ENCODE data around the gene CHST2. TPM values are rescaled to one million over a fixed set of nuclear protein-coding genes. Genes with fewer than 3 reads are reported as not detected.
"Not testable (repeated sequence)": the region's sequence is repeated elsewhere in the genome, so short reads cannot be mapped to it uniquely, and the experiment has no call there.

CHST2 gene
- total RNA-seq, 4 donors from 2014 or later: 1.6 to 9.8 (median 5.1) TPM

GRCh38 chr3:143158014-143158988, 38.7 kb downstream of the CHST2 start:
- no peak overlapping the region for H3K27ac ChIP-seq
- no peaks in the 10 kb centered on the region for H3K9me3 ChIP-seq
- H3K4me1 ChIP-seq: no peaks in the 10 kb centered on the region
- ATAC-seq: no peak
- no peaks in the 10 kb centered on the region for H3K27me3 ChIP-seq
- no peak for TF ChIP-seq EP300 (IDR thresholded peaks at IDR 0.05)
- no peak for TF ChIP-seq POLR2A (IDR thresholded peaks at IDR 0.05)
- no peak for TF ChIP-seq POLR2AphosphoS5 (IDR thresholded peaks at IDR 0.05)
- no peak for TF ChIP-seq CTCF (IDR thresholded peaks at IDR 0.05)
- no peak overlapping the region for H3K4me3 ChIP-seq
- no peaks in the 10 kb centered on the region for H3K36me3 ChIP-seq
- 31 to 58% methylated on average over 2 of the region's 2 CpGs for WGBS, 2 donors (ENCODE audit: low coverage in 1 of 2)

- TF ChIP-seq POLR2A (IDR thresholded peaks at IDR 0.05) (no peak), POLR2AphosphoS5 (IDR thresholded peaks at IDR 0.05) (no peak), EP300 (IDR thresholded peaks at IDR 0.05) (no peak), CTCF (IDR thresholded peaks at IDR 0.05) (no peak)
- Histone ChIP-seq H3K9me3 (no peaks in the 10 kb centered on the region), H3K36me3 (no peaks in the 10 kb centered on the region), H3K27ac (no peak overlapping the region), H3K27me3 (no peaks in the 10 kb centered on the region), H3K4me3 (no peak overlapping the region), H3K4me1 (no peaks in the 10 kb centered on the region)
- ATAC-seq: no peak
- WGBS, 2 donors (ENCODE audit: low coverage in 1 of 2): 89 to 92% methylated on average over 7 to 9 of the region's 11 CpGs
Observed at GRCh38 chr3:143160437-143160836, 40.9 kb downstream of the CHST2 start.

DNA sequence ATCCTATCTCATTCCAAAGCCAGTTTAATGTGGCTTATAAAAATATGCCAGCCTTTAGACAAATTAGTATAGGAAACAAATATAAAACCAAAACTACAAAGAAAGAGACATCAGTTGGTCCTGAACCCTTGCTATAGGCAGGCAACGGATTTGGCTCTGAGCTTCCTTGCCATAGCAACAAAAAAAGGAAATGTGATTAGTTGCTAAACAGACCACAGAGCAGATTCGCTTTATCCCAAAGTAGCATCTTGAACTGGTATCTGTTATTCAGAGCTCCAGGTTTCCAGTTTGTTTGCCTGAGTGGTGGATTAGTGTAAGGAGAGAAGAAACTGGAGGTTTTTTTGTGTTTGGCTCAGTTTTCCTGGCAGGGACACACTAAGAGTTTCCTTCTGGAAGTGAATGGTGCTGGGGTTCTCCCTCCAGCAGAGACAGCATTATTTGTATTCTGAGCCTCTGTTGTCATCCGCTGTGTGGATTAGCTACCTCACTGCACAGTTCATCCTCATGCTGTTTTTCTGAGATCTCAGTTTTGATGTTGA, 44.1 kb downstream of the CHST2 start:
- Histone ChIP-seq H3K36me3 (no peaks in the 10 kb centered on the region), H3K9me3 (no peaks in the 10 kb centered on the region), H3K27me3 (no peaks in the 10 kb centered on the region), H3K4me1 (no peaks in the 10 kb centered on the region), H3K4me3 (no peak overlapping the region), H3K27ac (no peak overlapping the region)
- WGBS, 2 donors (ENCODE audit: low coverage in 1 of 2): 60 to 74% methylated on average over 3 of the region's 3 CpGs
- TF ChIP-seq POLR2AphosphoS5 (IDR thresholded peaks at IDR 0.05) (no peak), EP300 (IDR thresholded peaks at IDR 0.05) (no peak)
- ATAC-seq: no peak

GRCh38 chr3:143165211-143165610, 45.6 kb downstream of the CHST2 start:
- H3K4me3 ChIP-seq: no peak overlapping the region
- TF ChIP-seq EP300 (IDR thresholded peaks at IDR 0.05): no peak
- TF ChIP-seq POLR2AphosphoS5 (IDR thresholded peaks at IDR 0.05): no peak
- TF ChIP-seq CTCF (IDR thresholded peaks at IDR 0.05): no peak
- TF ChIP-seq POLR2A (IDR thresholded peaks at IDR 0.05): no peak
- H3K4me1 ChIP-seq: no peaks in the 10 kb centered on the region
- H3K27me3 ChIP-seq: no peaks in the 10 kb centered on the region
- no peaks in the 10 kb centered on the region for H3K9me3 ChIP-seq
- H3K27ac ChIP-seq: no peak overlapping the region
- H3K36me3 ChIP-seq: no peaks in the 10 kb centered on the region
- WGBS, 2 donors (ENCODE audit: low coverage in 1 of 2): 90 to 100% methylated on average over 1 of the region's 1 CpG
- no peak for ATAC-seq

- not testable (repeated sequence) for H3K27ac ChIP-seq, H3K27me3 ChIP-seq, H3K4me3 ChIP-seq, H3K36me3 ChIP-seq, H3K4me1 ChIP-seq, H3K9me3 ChIP-seq, ATAC-seq
- WGBS, 2 donors (ENCODE audit: low coverage in 1 of 2): 79 to 86% methylated on average over 2 to 5 of the region's 5 CpGs
Observed at GRCh38 chr3:143165612-143166285, 46.2 kb downstream of the CHST2 start.

All from gastroesophageal sphincter (tissue), 4 donors.